Esophagus squamous epithelium (tissue), 4 donors: Measurements from ENCODE around the gene PRKG1.

ENCODE experiments used
- CTCF ChIP-seq, 6 experiments: fragments of 450-650 bp in 4 of 6; fragments of 200-600 bp in 2 of 6; sonication (generic) in 2 of 6; IDR thresholded peaks; one replicate each; pipeline ENCODE4 v1.5.1; 2016 to 2019; ENCODE audit warnings: antibody characterized with exemption in 6 of 6, mild to moderate bottlenecking in 4 of 6, moderate library complexity in 4 of 6
- POLR2A ChIP-seq, 4 donors: fragments of 450-650 bp; IDR thresholded peaks; one replicate each; pipeline ENCODE4 v1.6.1; 2017; ENCODE audit warnings: antibody characterized with exemption in 4 of 4, mild to moderate bottlenecking in 4 of 4, moderate library complexity in 3 of 4

- TF ChIP-seq CTCF (IDR thresholded peaks at IDR 0.05): no peak
- no peak for TF ChIP-seq POLR2A (IDR thresholded peaks at IDR 0.05)
These were observed 1055.3 kb downstream of the PRKG1 start for GRCh38 chr10:52129410-52130178.
